IMR-90 (cell line): ENCODE results near the gene SPAG16. TPM values are rescaled to one million over a fixed set of nuclear protein-coding genes. Genes with fewer than 3 reads are reported as not detected.

ENCODE experiments used
- ATAC-seq: fragments of 200-7000 bp; cut with Tn5 transposase; 2 replicates; pipeline ENCODE4 v1.9.1; 2020; ENCODE audit warnings: low read depth, mild to moderate bottlenecking, moderate library complexity
- BruUV-seq: library from RNA; stranded (reverse); fragments of 400-500 nt; replicated peaks from 2 replicates; lab custom pipeline; 2021; lab: Mats Ljungman, UMichigan
- CTCF ChIA-PET: fragments of 300-600 bp; formaldehyde crosslinking; extraction: SDS; loops from one replicate; lab custom pipeline; 2021; ENCODE audit warnings: antibody characterized with exemption; lab: Yijun Ruan, JAX
- POLR2A ChIA-PET: fragments of 300-600 bp; sonication (Branson Sonifier 250); formaldehyde crosslinking; loops from one replicate; lab custom pipeline; 2022; ENCODE audit warnings: antibody characterized with exemption; ENCODE audit not compliant: unreplicated experiment; lab: Charles Lee
- DNase-seq: peaks from one replicate; pipeline ENCODE4 v3.0.0; 2013
- H2AFZ ChIP-seq: replicated peaks from 2 replicates; pipeline ENCODE3; 2013; ENCODE audit warnings: low read length, mild to moderate bottlenecking; ENCODE audit not compliant: poor library complexity
- H2AK5ac ChIP-seq: 2 replicates; pipeline ENCODE4 v1.6.1; 2013; ENCODE audit warnings: low read depth, low read length, inconsistent platforms
- H2AK9ac ChIP-seq: replicated peaks from 2 replicates; pipeline ENCODE3; 2013; ENCODE audit warnings: mild to moderate bottlenecking, low read depth, low read length, moderate library complexity; ENCODE audit not compliant: poor library complexity
- H2BK120ac ChIP-seq: 2 replicates; pipeline ENCODE4 v1.6.1; 2013; ENCODE audit warnings: low read depth, low read length, inconsistent platforms
- H2BK15ac ChIP-seq: 3 replicates; pipeline ENCODE4 v1.6.1; 2013; ENCODE audit warnings: low read depth, low read length, inconsistent platforms
- H2BK20ac ChIP-seq: 2 replicates; pipeline ENCODE4 v1.6.1; 2013; ENCODE audit warnings: low read depth, mild to moderate bottlenecking, inconsistent platforms, low read length, moderate library complexity
- H2BK5ac ChIP-seq: 2 replicates; pipeline ENCODE4 v1.6.1; 2013; ENCODE audit warnings: mild to moderate bottlenecking, low read depth, low read length, inconsistent platforms; ENCODE audit not compliant: poor library complexity, severe bottlenecking
- H3K14ac ChIP-seq: replicated peaks from 2 replicates; pipeline ENCODE4 v1.6.1; 2013; ENCODE audit warnings: low read depth, low read length, inconsistent platforms
- H3K18ac ChIP-seq: 2 replicates; pipeline ENCODE4 v1.6.1; 2013; ENCODE audit warnings: low read depth, low read length, control low read depth
- H3K23ac ChIP-seq: 2 replicates; pipeline ENCODE4 v1.6.1; 2013; ENCODE audit warnings: low read depth, low read length, inconsistent platforms
- H3K27ac ChIP-seq: 2 replicates; pipeline ENCODE4 v1.5.1; 2013; ENCODE audit warnings: mild to moderate bottlenecking, control low read depth, low read length; ENCODE audit not compliant: insufficient read depth
- H3K27me3 ChIP-seq: 2 replicates; pipeline ENCODE4 v1.6.1; 2013; ENCODE audit warnings: low read length; ENCODE audit not compliant: control insufficient read depth, insufficient read depth
- H3K36me3 ChIP-seq: 2 replicates; pipeline ENCODE4 v1.6.1; 2013; ENCODE audit warnings: low read length, mixed read lengths; ENCODE audit not compliant: control insufficient read depth, insufficient read depth
- H3K4ac ChIP-seq: 2 replicates; pipeline ENCODE4 v1.6.1; 2013; ENCODE audit warnings: low read depth, low read length, inconsistent platforms
- H3K4me1 ChIP-seq: 2 replicates; pipeline ENCODE4 v1.6.1; 2013; ENCODE audit warnings: low read length, mixed read lengths; ENCODE audit not compliant: control insufficient read depth, insufficient read depth
- H3K4me2 ChIP-seq: 2 replicates; pipeline ENCODE4 v1.6.1; 2013; ENCODE audit warnings: low read depth, mild to moderate bottlenecking, control low read depth, low read length, moderate library complexity
- H3K4me3 ChIP-seq: 2 replicates; pipeline ENCODE4 v1.5.1; 2013; ENCODE audit warnings: low read depth, mild to moderate bottlenecking, control low read depth, low read length, moderate library complexity; ENCODE audit not compliant: insufficient read depth
- H3K56ac ChIP-seq: 2 replicates; pipeline ENCODE4 v1.6.1; 2013; ENCODE audit warnings: low read length, inconsistent platforms; ENCODE audit not compliant: insufficient read depth; ENCODE audit errors: extremely low read depth
- H3K79me1 ChIP-seq, 2 experiments: 2 replicates each; pipeline ENCODE4 v1.6.1; 2013; ENCODE audit warnings: low read length in 2 of 2, inconsistent platforms in 1 of 2, low read depth in 1 of 2
- H3K9ac ChIP-seq: 2 replicates; pipeline ENCODE4 v1.6.1; 2013; ENCODE audit warnings: low read depth, low read length, control low read depth
- H3K9me1 ChIP-seq: 2 replicates; pipeline ENCODE4 v1.6.1; 2013; ENCODE audit warnings: low read length, inconsistent platforms; ENCODE audit not compliant: insufficient read depth
- H3K9me3 ChIP-seq: 2 replicates; pipeline ENCODE4 v1.6.1; 2013; ENCODE audit warnings: low read length; ENCODE audit not compliant: control insufficient read depth, insufficient read depth
- H4K20me1 ChIP-seq: 2 replicates; pipeline ENCODE4 v1.6.1; 2013; ENCODE audit warnings: low read length, inconsistent platforms; ENCODE audit not compliant: insufficient read depth
- H4K5ac ChIP-seq: 2 replicates; pipeline ENCODE4 v1.6.1; 2013; ENCODE audit warnings: mild to moderate bottlenecking, low read depth, low read length, control low read depth
- H4K8ac ChIP-seq, 2 experiments: 2 replicates each; pipeline ENCODE4 v1.6.1; 2013; ENCODE audit warnings: low read depth in 2 of 2, low read length in 2 of 2, control low read depth in 1 of 2, inconsistent platforms in 1 of 2
- H4K91ac ChIP-seq: 2 replicates; pipeline ENCODE4 v1.6.1; 2013; ENCODE audit warnings: low read depth, low read length, inconsistent platforms; ENCODE audit not compliant: insufficient read depth
- BHLHE40 ChIP-seq: fragments of 150-350 bp; IDR thresholded peaks from 2 replicates; pipeline ENCODE4 v1.6.1; 2016; ENCODE audit warnings: mild to moderate bottlenecking, low read depth, low read length
- MAZ ChIP-seq: IDR thresholded peaks from 2 replicates; pipeline ENCODE4 v1.6.1; 2012; ENCODE audit warnings: low read depth, mild to moderate bottlenecking, low read length, improper control_type of control experiment, moderate library complexity, borderline replicate concordance
- NFE2L2 ChIP-seq: fragments of 150-350 bp; IDR thresholded peaks from 2 replicates; pipeline ENCODE4 v1.6.1; 2016; ENCODE audit warnings: low read depth, mild to moderate bottlenecking, low read length
- POLR2A ChIP-seq: IDR thresholded peaks from 2 replicates; pipeline ENCODE4 v1.6.1; 2012; ENCODE audit warnings: mild to moderate bottlenecking, low read depth, low read length
- RCOR1 ChIP-seq: IDR thresholded peaks from 2 replicates; pipeline ENCODE4 v1.6.1; 2012; ENCODE audit warnings: mild to moderate bottlenecking, low read length, improper control_type of control experiment; ENCODE audit not compliant: insufficient replicate concordance
- USF2 ChIP-seq: fragments of 150-350 bp; IDR thresholded peaks from 2 replicates; pipeline ENCODE4 v1.6.1; 2017; ENCODE audit warnings: mild to moderate bottlenecking, antibody characterized with exemption, low read length, low read depth
- WGBS, 2 experiments: methylation state at CpG; one replicate each; pipeline versions ENCODE4 v1.1.5 to v1.1.7; 2013; ENCODE audit warnings: missing lambda C conversion rate in 2 of 2; ENCODE audit not compliant: insufficient read length in 1 of 2; ENCODE audit errors: extremely low coverage in 2 of 2; 5-methylcytosine and 5-hydroxymethylcytosine counted together
- dilution Hi-C: fragments of 300-500 bp; cut with HindIII; formaldehyde crosslinking; loops from one replicate; pipeline ENCODE4 v1.14.3; 2018; ENCODE audit warnings: low sequenced_read_pairs; ENCODE audit not compliant: unreplicated experiment
- in situ Hi-C: fragments of 300-500 bp; cut with MboI; formaldehyde crosslinking; loops from 3 replicates; pipeline ENCODE4 v1.14.3; 2019; ENCODE audit warnings: low sequenced_read_pairs, inconsistent platforms, mixed read lengths
- intact Hi-C: fragments of 100-400 bp; cut with micrococcal nuclease; formaldehyde crosslinking; loops from 2 replicates; pipeline ENCODE4 v1.10.0; 2022
- polyA plus RNA-seq, 3 experiments: library from polyadenylated mRNA; depleted of rRNA; stranded (reverse); fragments of >200 nt; gene quantifications; 2 replicates each; pipeline ENCODE4 v1.2.3, GENCODE V29; 2012; ENCODE audit warnings: low replicate concordance in 1 of 3
- total RNA-seq: library from RNA; depleted of rRNA; stranded (reverse); fragments of >200 nt; gene quantifications from 2 replicates; pipeline ENCODE4 v1.2.3, GENCODE V29; 2012

The SPAG16 gene
- total and polyA plus RNA-seq, 2 of the 4 experiments (the other 2 are of a cell fraction) = 7.3 to 13.5 TPM

- Histone ChIP-seq H3K9me3 (no peaks in the 10 kb centered on the region), H3K27me3 (no peaks in the 10 kb centered on the region), H4K8ac (no peak overlapping the region; a peak in 1 of 4 replicates), H2BK5ac (no peak overlapping the region), H2BK20ac (no peak overlapping the region), H2AK9ac (no peak overlapping the region), H4K20me1 (no peaks in the 10 kb centered on the region), H3K9ac (no peak overlapping the region), H3K79me1 (no peaks in the 10 kb centered on the region), H3K4me3 (no peak overlapping the region), H3K9me1 (no peaks in the 10 kb centered on the region), H2BK120ac (no peak overlapping the region), H2BK15ac (no peak overlapping the region), H3K56ac (no peak overlapping the region), H3K4me2 (peak overlapping the region; percentile 85; the same call in 1 of the 2 replicates), H3K18ac (no peak overlapping the region), H3K4me1 (no peaks in the 10 kb centered on the region), H4K5ac (no peak overlapping the region), H3K36me3 (no peaks in the 10 kb centered on the region), H3K14ac (no peak overlapping the region), H3K4ac (no peak overlapping the region), H3K27ac (no peak overlapping the region), H4K91ac (no peak overlapping the region), H2AFZ (no peak overlapping the region), H3K23ac (no peak overlapping the region; the same call in 1 of the 2 replicates), H2AK5ac (no peak overlapping the region)
- BruUV-seq = no TSS peak
- dilution Hi-C loops (no loop called here), in situ Hi-C loops (no loop called here), intact Hi-C loops (no loop called here)
- no peak for TF ChIP-seq USF2
- TF ChIP-seq RCOR1 = no peak
- no peak for TF ChIP-seq POLR2A
- TF ChIP-seq BHLHE40 = no peak
- no peak for TF ChIP-seq MAZ
- TF ChIP-seq NFE2L2 = no peak
- CTCF ChIA-PET = interaction anchor here (1.0 kb wide), 1 partner anchor 10 kb away, joined by 4 read pairs; no protein-coding TSS in a partner anchor
- peak; percentile 67; the same call in 1 of the 2 replicates for ATAC-seq
- no CpG with 5 or more reads among the region's 3 CpGs for WGBS, 2 experiments
- DNase-seq = no peak
- POLR2A ChIA-PET = no interaction called here
Measured at GRCh38 chr2:213766465-213766901, 482.2 kb downstream of the SPAG16 start.
